ENCODE measurements around the gene SPATA9.
"Not testable (repeated sequence)": the region's sequence is repeated elsewhere in the genome, so short reads cannot be mapped to it uniquely, and the experiment has no call there.

Gene SPATA9

GRCh38 chr5:95672641-95673040 lies 10.2 kb downstream of the SPATA9 start:
- DNase-seq = no peak

- no peak for DNase-seq
Observed at GRCh38 chr5:95671826-95672225, 11.0 kb downstream of the SPATA9 start.

GRCh38 chr5:95670568-95670967 lies 12.2 kb downstream of the SPATA9 start:
- DNase-seq = no peak

- no peak for DNase-seq
Observed at GRCh38 chr5:95669985-95670384, 12.8 kb downstream of the SPATA9 start.

- DNase-seq = no peak
Observed at GRCh38 chr5:95669540-95669939, 13.3 kb downstream of the SPATA9 start.

GRCh38 chr5:95668728-95669127 lies 14.1 kb downstream of the SPATA9 start:
- DNase-seq = no peak

GRCh38 chr5:95668216-95668615 lies 14.6 kb downstream of the SPATA9 start:
- no peak for DNase-seq

GRCh38 chr5:95667678-95668077 lies 15.1 kb downstream of the SPATA9 start:
- DNase-seq = no peak

- DNase-seq = no peak
Observed at GRCh38 chr5:95667061-95667618, 15.7 kb downstream of the SPATA9 start.

GRCh38 chr5:95664204-95664786 lies 18.5 kb downstream of the SPATA9 start:
- DNase-seq = peak; percentile 51

GRCh38 chr5:95662946-95663345 lies 19.8 kb downstream of the SPATA9 start:
- DNase-seq = no peak

- DNase-seq = no peak
Observed at GRCh38 chr5:95660060-95660459, 22.7 kb downstream of the SPATA9 start.

GRCh38 chr5:95655575-95655974 lies 27.2 kb downstream of the SPATA9 start:
- DNase-seq = no peak

GRCh38 chr5:95654196-95654595 lies 28.6 kb downstream of the SPATA9 start:
- no peak for DNase-seq

GRCh38 chr5:95652849-95653248 lies 29.9 kb downstream of the SPATA9 start:
- no peak for DNase-seq

GRCh38 chr5:95649842-95650620 lies 32.8 kb downstream of the SPATA9 start:
- no peak for DNase-seq

GRCh38 chr5:95649274-95649673 lies 33.5 kb downstream of the SPATA9 start:
- DNase-seq = no peak

- DNase-seq = no peak
Observed at GRCh38 chr5:95647886-95648860, 34.6 kb downstream of the SPATA9 start.

GRCh38 chr5:95646569-95647431 lies 36.0 kb downstream of the SPATA9 start, which contains the start of gene RFESD:
Gene RFESD (plus strand): TSS chr5:95646777. CDS start chr5:95652272, 5,495 bp downstream.
- peak; percentile 94 for DNase-seq

- DNase-seq = not testable (repeated sequence)
Observed at GRCh38 chr5:95646226-95646568, 36.6 kb downstream of the SPATA9 start.

- peak; percentile 74 for DNase-seq
Observed at GRCh38 chr5:95644351-95645042, 38.3 kb downstream of the SPATA9 start.

Data from CD4-positive, alpha-beta T cell treated with Interleukin-10 for 1 hour (primary cell).